H9 (cell line): Measurements from ENCODE around the gene TMEM253. TPM values are rescaled to one million over a fixed set of nuclear protein-coding genes. Genes with fewer than 3 reads are reported as not detected.

Experiments used
- DNase-seq: peaks from one replicate; pipeline ENCODE4 v3.0.0-alpha.2; 2017
- H2AFZ ChIP-seq: one replicate; pipeline ENCODE4 v1.6.1; 2013; ENCODE audit warnings: mild to moderate bottlenecking, low read length, control low read depth, moderate library complexity
- H2AK5ac ChIP-seq: 2 replicates; pipeline ENCODE4 v1.6.1; 2013; ENCODE audit warnings: low read length, control low read depth, mixed read lengths; ENCODE audit not compliant: insufficient read length
- H2BK120ac ChIP-seq: one replicate; pipeline ENCODE4 v1.6.1; 2013; ENCODE audit warnings: low read depth, mild to moderate bottlenecking, low read length, control low read depth, inconsistent platforms; ENCODE audit not compliant: poor library complexity, severe bottlenecking
- H2BK12ac ChIP-seq: 2 replicates; pipeline ENCODE4 v1.6.1; 2013; ENCODE audit warnings: low read length, control low read depth, mixed read lengths, low read depth; ENCODE audit not compliant: insufficient read length
- H2BK15ac ChIP-seq: 2 replicates; pipeline ENCODE4 v1.6.1; 2013; ENCODE audit warnings: low read depth, low read length, control low read depth
- H2BK20ac ChIP-seq: one replicate; pipeline ENCODE4 v1.6.1; 2013; ENCODE audit warnings: low read depth, mild to moderate bottlenecking, low read length, control low read depth, inconsistent platforms; ENCODE audit not compliant: poor library complexity, severe bottlenecking
- H2BK5ac ChIP-seq: 2 replicates; pipeline ENCODE4 v1.6.1; 2013; ENCODE audit warnings: low read length, control low read depth, mixed read lengths; ENCODE audit not compliant: insufficient read length
- H3K14ac ChIP-seq: 2 replicates; pipeline ENCODE4 v1.6.1; 2013; ENCODE audit warnings: low read length, control low read depth; ENCODE audit not compliant: insufficient read depth
- H3K18ac ChIP-seq: 2 replicates; pipeline ENCODE4 v1.6.1; 2013; ENCODE audit warnings: low read depth, mild to moderate bottlenecking, mixed read lengths, low read length, control low read depth; ENCODE audit not compliant: insufficient read length
- H3K23ac ChIP-seq: 2 replicates; pipeline ENCODE4 v1.6.1; 2013; ENCODE audit warnings: low read length, control low read depth, mixed read lengths, low read depth; ENCODE audit not compliant: insufficient read length
- H3K23me2 ChIP-seq: 2 replicates; pipeline ENCODE4 v1.6.1; 2013; ENCODE audit warnings: low read depth, mild to moderate bottlenecking, mixed read lengths, low read length, control low read depth; ENCODE audit not compliant: insufficient read length, poor library complexity, severe bottlenecking
- H3K27ac ChIP-seq: 2 replicates; pipeline ENCODE4 v1.5.1; 2013; ENCODE audit warnings: low read length, control low read depth, mixed read lengths, low read depth; ENCODE audit not compliant: insufficient read length
- H3K27me3 ChIP-seq: 2 replicates; pipeline ENCODE4 v1.6.1; 2013; ENCODE audit warnings: low read length, control low read depth, inconsistent platforms; ENCODE audit not compliant: insufficient read depth
- H3K4ac ChIP-seq: 2 replicates; pipeline ENCODE4 v1.6.1; 2013; ENCODE audit warnings: low read depth, mild to moderate bottlenecking, control low read depth, inconsistent platforms, low read length, moderate library complexity
- H3K4me1 ChIP-seq: 2 replicates; pipeline ENCODE4 v1.6.1; 2013; ENCODE audit warnings: low read length, control low read depth, inconsistent platforms; ENCODE audit not compliant: insufficient read depth
- H3K4me2 ChIP-seq: 2 replicates; pipeline ENCODE4 v1.6.1; 2013; ENCODE audit warnings: low read length, control low read depth, mixed read lengths; ENCODE audit not compliant: insufficient read length, insufficient read depth
- H3K56ac ChIP-seq: 2 replicates; pipeline ENCODE4 v1.6.1; 2013; ENCODE audit warnings: low read depth, mild to moderate bottlenecking, mixed read lengths, low read length, control low read depth; ENCODE audit not compliant: insufficient read length
- H3K79me1 ChIP-seq: 2 replicates; pipeline ENCODE4 v1.6.1; 2013; ENCODE audit warnings: low read depth, mild to moderate bottlenecking, moderate library complexity, low read length, control low read depth, inconsistent platforms; ENCODE audit not compliant: insufficient read depth, poor library complexity, severe bottlenecking
- H3K79me2 ChIP-seq: 2 replicates; pipeline ENCODE4 v1.6.1; 2013; ENCODE audit warnings: low read length, control low read depth, inconsistent platforms; ENCODE audit not compliant: insufficient read depth
- H3K9ac ChIP-seq: 2 replicates; pipeline ENCODE4 v1.6.1; 2013; ENCODE audit warnings: low read length, control low read depth, mixed read lengths; ENCODE audit not compliant: insufficient read length; ENCODE audit errors: extremely low read depth
- H3K9me3 ChIP-seq: one replicate; pipeline ENCODE4 v1.6.1; 2013; ENCODE audit warnings: low read depth, low read length, inconsistent platforms; ENCODE audit not compliant: control insufficient read depth
- H3T11ph ChIP-seq: one replicate; pipeline ENCODE4 v1.6.1; 2013; ENCODE audit warnings: mild to moderate bottlenecking, low read length, control low read depth, inconsistent platforms
- H4K20me1 ChIP-seq: one replicate; pipeline ENCODE4 v1.6.1; 2013; ENCODE audit not compliant: control insufficient read depth, insufficient read length, insufficient read depth
- H4K5ac ChIP-seq: 2 replicates; pipeline ENCODE4 v1.6.1; 2013; ENCODE audit warnings: low read depth, mild to moderate bottlenecking, mixed read lengths, low read length, control low read depth; ENCODE audit not compliant: insufficient read length
- H4K8ac ChIP-seq: replicated peaks from 2 replicates; pipeline ENCODE4 v1.6.1; 2013; ENCODE audit warnings: low read length, control low read depth, mixed read lengths, low read depth; ENCODE audit not compliant: insufficient read length
- H4K91ac ChIP-seq: 2 replicates; pipeline ENCODE4 v1.6.1; 2013; ENCODE audit warnings: low read depth, mild to moderate bottlenecking, moderate library complexity, mixed read lengths, low read length, control low read depth; ENCODE audit not compliant: insufficient read length
- H3K27ac Mint-ChIP-seq, 3 experiments: 2 replicates in 2 of 3; 3 replicates in 1 of 3; pipeline ENCODE4 v1.8.0; 2020 to 2021; ENCODE audit warnings: mixed read lengths in 3 of 3, mild to moderate bottlenecking in 1 of 3, moderate library complexity in 1 of 3
- H3K27me3 Mint-ChIP-seq: 2 replicates; pipeline ENCODE4 v1.8.0; 2021; ENCODE audit warnings: low read depth, mild to moderate bottlenecking, moderate library complexity, mixed read lengths
- H3K36me3 Mint-ChIP-seq, 3 experiments: 2 replicates in 2 of 3; 3 replicates in 1 of 3; pipeline ENCODE4 v1.8.0; 2020 to 2021; ENCODE audit warnings: low read depth in 3 of 3, mixed read lengths in 3 of 3; ENCODE audit not compliant: insufficient read depth in 1 of 3
- H3K4me1 Mint-ChIP-seq, 2 experiments: 2 replicates each; pipeline ENCODE4 v1.8.0; 2020; ENCODE audit warnings: mixed read lengths in 2 of 2
- H3K4me3 Mint-ChIP-seq, 2 experiments: 2 replicates in 1 of 2; 3 replicates in 1 of 2; pipeline ENCODE4 v1.8.0; 2020 to 2021; ENCODE audit warnings: mild to moderate bottlenecking in 2 of 2, mixed read lengths in 2 of 2, moderate library complexity in 1 of 2
- H3K9me3 Mint-ChIP-seq, 2 experiments: 2 replicates in 1 of 2; 3 replicates in 1 of 2; pipeline ENCODE4 v1.8.0; 2020; ENCODE audit warnings: mild to moderate bottlenecking in 2 of 2, mixed read lengths in 2 of 2, moderate library complexity in 1 of 2
- WGBS: extraction: QIAGEN DNeasy Blood & Tissue Kit; methylation state at CpG from one replicate; pipeline ENCODE4 v1.1.7; 2013; ENCODE audit warnings: missing lambda C conversion rate, low lambda C conversion rate, mixed read lengths; ENCODE audit not compliant: insufficient read length; ENCODE audit errors: extremely low coverage; 5-methylcytosine and 5-hydroxymethylcytosine counted together
- total RNA-seq: library from RNA; stranded (reverse); gene quantifications from 2 replicates; pipeline ENCODE4 v1.2.1, GENCODE V29; 2021
- TF ChIP-seq, protein P1 (sequence below): fragments of 200-600 bp; sonication (generic); conservative IDR thresholded peaks from 3 replicates; pipeline ENCODE4 v1.8.0; 2021; ENCODE audit warnings: antibody characterized with exemption, mild to moderate bottlenecking

TMEM253 gene
- total RNA-seq, 1 experiment from 2014 or later = 2.2 TPM

GRCh38 chr14:21057803-21058675 lies 42.8 kb upstream of the TMEM253 start, which contains the start of gene RNASE8:
RNASE8 (plus strand) TSS chr14:21057822; CDS start chr14:21057893, 71 bp downstream.
- H3K27me3 ChIP-seq = no peaks in the 10 kb centered on the region
- no peaks in the 10 kb centered on the region for H4K20me1 ChIP-seq
- no peaks in the 10 kb centered on the region; the same call in 1 of the 2 replicates for H3K4me1 ChIP-seq
- H3T11ph ChIP-seq = no peak within 1 kb of the TSS
- H2AFZ ChIP-seq = no peak within 1 kb of the TSS
- H3K14ac ChIP-seq = no peak within 1 kb of the TSS
- no peak within 1 kb of the TSS for H3K23ac ChIP-seq
- H3K79me1 ChIP-seq = no peaks in the 10 kb centered on the region
- no peaks in the 10 kb centered on the region for H3K23me2 ChIP-seq
- H3K56ac ChIP-seq = no peak within 1 kb of the TSS
- no peak within 1 kb of the TSS for H4K91ac ChIP-seq
- H3K27ac ChIP-seq = no peak within 1 kb of the TSS
- no peaks in the 10 kb centered on the region for H3K9me3 ChIP-seq
- no peak within 1 kb of the TSS for H4K5ac ChIP-seq
- Mint-ChIP-seq H3K27me3 (no peaks in the 10 kb centered on the region), H3K4me3 (no peak within 1 kb of the TSS), H3K27ac (no peak within 1 kb of the TSS), H3K9me3 (no peaks in the 10 kb centered on the region), H3K36me3 (no peaks in the 10 kb centered on the region), H3K4me1 (peaks cover 7 to 10% of the 10 kb centered on the region in 2 experiments)
- H2BK12ac ChIP-seq = no peak within 1 kb of the TSS
- no peak within 1 kb of the TSS for H3K9ac ChIP-seq
- H3K18ac ChIP-seq = no peak within 1 kb of the TSS
- no peak within 1 kb of the TSS for H3K4ac ChIP-seq
- H2BK5ac ChIP-seq = no peak within 1 kb of the TSS
- no peak within 1 kb of the TSS for H2BK20ac ChIP-seq
- WGBS = no CpG with 5 or more reads among the region's 8 CpGs
- H2AK5ac ChIP-seq = no peak within 1 kb of the TSS
- H2BK15ac ChIP-seq = no peak within 1 kb of the TSS
- H4K8ac ChIP-seq = no peak within 1 kb of the TSS
- no peak within 1 kb of the TSS for H2BK120ac ChIP-seq
- no peak within 1 kb of the TSS for H3K4me2 ChIP-seq
- H3K79me2 ChIP-seq = no peaks in the 10 kb centered on the region
- DNase-seq = no peak
- TF ChIP-seq, protein P1, sequence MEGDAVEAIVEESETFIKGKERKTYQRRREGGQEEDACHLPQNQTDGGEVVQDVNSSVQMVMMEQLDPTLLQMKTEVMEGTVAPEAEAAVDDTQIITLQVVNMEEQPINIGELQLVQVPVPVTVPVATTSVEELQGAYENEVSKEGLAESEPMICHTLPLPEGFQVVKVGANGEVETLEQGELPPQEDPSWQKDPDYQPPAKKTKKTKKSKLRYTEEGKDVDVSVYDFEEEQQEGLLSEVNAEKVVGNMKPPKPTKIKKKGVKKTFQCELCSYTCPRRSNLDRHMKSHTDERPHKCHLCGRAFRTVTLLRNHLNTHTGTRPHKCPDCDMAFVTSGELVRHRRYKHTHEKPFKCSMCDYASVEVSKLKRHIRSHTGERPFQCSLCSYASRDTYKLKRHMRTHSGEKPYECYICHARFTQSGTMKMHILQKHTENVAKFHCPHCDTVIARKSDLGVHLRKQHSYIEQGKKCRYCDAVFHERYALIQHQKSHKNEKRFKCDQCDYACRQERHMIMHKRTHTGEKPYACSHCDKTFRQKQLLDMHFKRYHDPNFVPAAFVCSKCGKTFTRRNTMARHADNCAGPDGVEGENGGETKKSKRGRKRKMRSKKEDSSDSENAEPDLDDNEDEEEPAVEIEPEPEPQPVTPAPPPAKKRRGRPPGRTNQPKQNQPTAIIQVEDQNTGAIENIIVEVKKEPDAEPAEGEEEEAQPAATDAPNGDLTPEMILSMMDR = no peak
